HCT116 (cell line): ENCODE measurements around the gene NPLOC4.

ENCODE experiments used
- CEBPB ChIP-seq: IDR thresholded peaks from 2 replicates; pipeline ENCODE4 v1.6.1; 2012; ENCODE audit warnings: low read depth
- EGR1 ChIP-seq: IDR thresholded peaks from 2 replicates; pipeline ENCODE4 v1.6.1; 2012; ENCODE audit warnings: low read depth
- EZH2 ChIP-seq: fragments of 200-600 bp; sonication (generic); IDR thresholded peaks from 2 replicates; pipeline ENCODE4 v1.6.1; 2017; ENCODE audit warnings: antibody characterized with exemption, mixed run types
- JUND ChIP-seq: IDR thresholded peaks from 2 replicates; pipeline ENCODE4 v1.6.1; 2012
- POLR2A ChIP-seq: IDR thresholded peaks from 2 replicates; pipeline ENCODE4 v1.7.0; 2011; ENCODE audit warnings: borderline replicate concordance; ENCODE audit not compliant: insufficient read depth, insufficient read length; ENCODE audit errors: extremely low read depth
- POLR2AphosphoS5 ChIP-seq: IDR thresholded peaks from 2 replicates; pipeline ENCODE4 v1.6.1; 2011; ENCODE audit warnings: mild to moderate bottlenecking, low read depth, low read length, moderate library complexity
- SIN3A ChIP-seq: IDR thresholded peaks from 2 replicates; pipeline ENCODE4 v1.6.1; 2012; ENCODE audit warnings: low read depth
- TF ChIP-seq, protein P1 (sequence below), 3 experiments: fragments of 200-600 bp in 1 of 3; sonication (generic) in 1 of 3; IDR thresholded peaks in 2 of 3; conservative IDR thresholded peaks in 1 of 3; 2 replicates each; pipeline ENCODE4 v1.5.1; 2012 to 2017; ENCODE audit warnings: low read depth in 2 of 3, low read length in 2 of 3, antibody characterized with exemption in 1 of 3, borderline replicate concordance in 1 of 3, control low read depth in 1 of 3, mild to moderate bottlenecking in 1 of 3, mixed read lengths in 1 of 3, mixed run types in 1 of 3, moderate library complexity in 1 of 3; ENCODE audit not compliant: insufficient read depth in 1 of 3
- TF ChIP-seq, protein P2 (sequence below): IDR thresholded peaks from 2 replicates; pipeline ENCODE4 v1.6.1; 2012

DNA sequence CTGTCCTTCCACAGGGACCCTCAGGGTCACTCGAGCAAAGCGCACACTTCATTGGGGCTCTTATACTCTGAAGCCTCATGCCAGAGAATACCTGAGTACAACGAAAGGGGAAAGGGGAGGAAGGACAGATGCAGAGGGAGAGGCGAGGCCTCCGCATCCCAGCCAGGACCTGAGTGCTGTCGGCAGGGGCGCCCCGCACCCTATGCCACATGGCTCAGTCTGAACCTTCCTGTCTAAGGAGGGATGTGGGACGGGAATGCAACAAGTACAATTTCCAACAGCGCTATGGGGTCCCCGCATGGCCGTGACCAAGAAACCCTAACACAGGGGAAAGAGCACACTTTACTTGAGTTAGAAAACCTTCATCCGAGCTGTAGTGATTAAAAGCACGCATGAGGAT lies 44.9 kb downstream of the NPLOC4 start:
- TF ChIP-seq, protein P1, sequence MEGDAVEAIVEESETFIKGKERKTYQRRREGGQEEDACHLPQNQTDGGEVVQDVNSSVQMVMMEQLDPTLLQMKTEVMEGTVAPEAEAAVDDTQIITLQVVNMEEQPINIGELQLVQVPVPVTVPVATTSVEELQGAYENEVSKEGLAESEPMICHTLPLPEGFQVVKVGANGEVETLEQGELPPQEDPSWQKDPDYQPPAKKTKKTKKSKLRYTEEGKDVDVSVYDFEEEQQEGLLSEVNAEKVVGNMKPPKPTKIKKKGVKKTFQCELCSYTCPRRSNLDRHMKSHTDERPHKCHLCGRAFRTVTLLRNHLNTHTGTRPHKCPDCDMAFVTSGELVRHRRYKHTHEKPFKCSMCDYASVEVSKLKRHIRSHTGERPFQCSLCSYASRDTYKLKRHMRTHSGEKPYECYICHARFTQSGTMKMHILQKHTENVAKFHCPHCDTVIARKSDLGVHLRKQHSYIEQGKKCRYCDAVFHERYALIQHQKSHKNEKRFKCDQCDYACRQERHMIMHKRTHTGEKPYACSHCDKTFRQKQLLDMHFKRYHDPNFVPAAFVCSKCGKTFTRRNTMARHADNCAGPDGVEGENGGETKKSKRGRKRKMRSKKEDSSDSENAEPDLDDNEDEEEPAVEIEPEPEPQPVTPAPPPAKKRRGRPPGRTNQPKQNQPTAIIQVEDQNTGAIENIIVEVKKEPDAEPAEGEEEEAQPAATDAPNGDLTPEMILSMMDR (IDR thresholded peaks at IDR 0.05 in 2 of 3, conservative IDR thresholded peaks at IDR 0.05 in 1 of 3; ENCODE audit: borderline replicate concordance in 1 of 3, insufficient read depth in 1 of 3, low read depth in 2 of 3, low read length in 2 of 3), result no peak
- TF ChIP-seq, protein P2, sequence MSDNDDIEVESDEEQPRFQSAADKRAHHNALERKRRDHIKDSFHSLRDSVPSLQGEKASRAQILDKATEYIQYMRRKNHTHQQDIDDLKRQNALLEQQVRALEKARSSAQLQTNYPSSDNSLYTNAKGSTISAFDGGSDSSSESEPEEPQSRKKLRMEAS, result no peak
- TF ChIP-seq EGR1, result no peak
- TF ChIP-seq EZH2, result no peak
- no peak for TF ChIP-seq POLR2A
- TF ChIP-seq POLR2AphosphoS5, result no peak
- no peak for TF ChIP-seq CEBPB
- no peak for TF ChIP-seq SIN3A
- no peak for TF ChIP-seq JUND
